ENCODE measurements around the gene ITGAL. TPM values are rescaled to one million over a fixed set of nuclear protein-coding genes. Genes with fewer than 3 reads are reported as not detected.
"Not testable (repeated sequence)": the region's sequence is repeated elsewhere in the genome, so short reads cannot be mapped to it uniquely, and the experiment has no call there.

The ITGAL gene
- total and polyA plus RNA-seq, 2 of the 8 experiments (the other 6 are each of a cell fraction or from before 2014, with no cell fraction given): not detected

DNA sequence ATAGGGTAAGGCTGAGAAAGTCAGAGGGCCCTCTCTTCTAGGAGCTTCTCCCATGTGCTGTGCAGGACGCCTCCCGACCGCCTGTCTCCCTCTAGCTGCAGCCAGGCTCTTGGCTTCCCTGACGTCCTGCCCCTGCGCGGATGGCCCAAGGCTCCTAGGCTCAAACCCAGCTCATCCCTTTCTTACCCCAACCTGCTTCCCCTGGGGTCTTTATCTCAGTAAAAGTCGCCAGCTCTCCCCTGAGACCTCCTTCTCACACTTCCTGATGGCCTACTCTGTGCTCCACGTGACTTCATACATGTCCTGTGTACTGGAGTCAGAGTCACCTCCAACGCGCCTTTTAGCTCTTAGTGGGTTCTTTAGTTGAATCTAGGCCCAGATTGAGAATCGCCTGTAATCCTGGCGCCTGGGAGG lies 63.2 kb downstream of the ITGAL start (continued):
- TF ChIP-seq EP300 (IDR thresholded peaks at IDR 0.05; ENCODE audit: borderline replicate concordance in 1 of 2, low read depth in 2 of 2, low read length in 2 of 2) (no peak), POLR2A (IDR thresholded peaks at IDR 0.05; ENCODE audit: control extremely low read depth in 1 of 2, low read depth in 2 of 2, low read length in 2 of 2) (peak in 1 of 2 experiments; percentile 61; a peak in 1 of 3 replicates), TAF7 (optimal IDR thresholded peaks at IDR 0.05; ENCODE audit: borderline replicate concordance, low read depth, low read length) (no peak)

DNA sequence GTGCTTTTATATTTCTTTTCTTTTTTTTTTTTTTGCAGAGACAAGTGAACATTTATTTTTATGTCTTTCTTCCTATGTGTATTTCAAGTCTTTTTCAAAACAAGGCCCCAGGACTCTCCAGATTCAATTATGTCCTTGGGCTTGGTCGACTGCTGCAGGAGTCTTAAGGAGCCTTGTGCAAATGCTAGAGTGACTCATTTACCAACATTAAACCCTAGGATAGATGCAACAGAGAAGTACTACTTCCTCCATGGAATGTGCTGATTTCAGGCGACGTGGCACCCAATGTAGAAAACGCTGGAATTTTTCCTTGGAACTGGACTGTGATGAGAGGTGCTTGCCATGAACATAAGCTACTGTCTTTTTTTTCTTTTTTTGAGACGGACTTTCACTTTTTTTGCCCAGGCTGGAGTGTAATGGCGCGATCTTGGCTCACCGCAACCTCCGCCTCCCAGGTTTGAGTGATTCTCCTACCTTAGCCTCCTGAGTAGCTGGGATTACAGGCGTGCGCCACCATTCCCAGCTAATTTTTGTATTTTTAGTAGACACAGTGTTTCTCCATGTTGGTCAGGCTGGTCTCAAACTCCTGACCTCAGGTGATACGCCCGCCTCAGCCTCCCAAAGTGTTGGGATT lies 64.0 kb downstream of the ITGAL start:
- not testable (repeated sequence) for H4K5ac ChIP-seq (ENCODE audit: insufficient read length, low read depth, low read length); H2AFZ ChIP-seq (ENCODE audit: low read length); FAIRE-seq; H3K14ac ChIP-seq (ENCODE audit: insufficient read length); H4K91ac ChIP-seq (replicated peaks; ENCODE audit: insufficient read length, low read length); H3K9me3 ChIP-seq (ENCODE audit: insufficient read depth in 2 of 2, low read depth in 1 of 2, low read length in 1 of 2); H2BK12ac ChIP-seq (ENCODE audit: low read depth, low read length); H2BK5ac ChIP-seq (ENCODE audit: low read depth, low read length); H4K20me1 ChIP-seq (replicated peaks in 1 of 2; ENCODE audit: control insufficient read depth in 1 of 2, insufficient read depth in 2 of 2, low read length in 2 of 2); H3K4me1 ChIP-seq (replicated peaks in 1 of 4; ENCODE audit: control insufficient read depth in 3 of 4, insufficient read depth in 4 of 4, low read length in 3 of 4); H3K79me1 ChIP-seq (ENCODE audit: low read depth, low read length); H3K23ac ChIP-seq (ENCODE audit: insufficient read length); H2BK120ac ChIP-seq (replicated peaks; ENCODE audit: low read depth, low read length); H4K8ac ChIP-seq (ENCODE audit: extremely low read depth, insufficient read depth, low read length); H3K9ac ChIP-seq (replicated peaks in 1 of 4; ENCODE audit: extremely low read depth in 1 of 4, low read depth in 3 of 4, low read length in 3 of 4); H3K56ac ChIP-seq (replicated peaks; ENCODE audit: insufficient read length, low read depth, low read length); H3K23me2 ChIP-seq (ENCODE audit: low read depth, low read length); DNase-seq (ENCODE audit: low read depth in 1 of 2, low spot score in 2 of 2); H2AK5ac ChIP-seq (ENCODE audit: low read depth, low read length); H2BK20ac ChIP-seq (ENCODE audit: low read length); H3K4ac ChIP-seq (replicated peaks; ENCODE audit: insufficient read length, low read depth, low read length); H3K79me2 ChIP-seq (ENCODE audit: control insufficient read depth in 1 of 2, insufficient read depth in 2 of 2, low read length in 2 of 2); H3K36me3 ChIP-seq (ENCODE audit: control insufficient read depth in 2 of 4, insufficient read depth in 4 of 4, low read length in 3 of 4); H2BK15ac ChIP-seq (ENCODE audit: low read length); H3K27me3 ChIP-seq (replicated peaks in 1 of 4; ENCODE audit: control insufficient read depth in 3 of 4, extremely low read depth in 1 of 4, insufficient read depth in 3 of 4, low read length in 3 of 4); H3K18ac ChIP-seq (ENCODE audit: extremely low read depth, low read length)
- 87% methylated on average over 13 of the region's 13 CpGs; no CpG with 5 or more reads in 1 of the 2 experiments for WGBS, 2 experiments (ENCODE audit: extremely low coverage in 1 of 2, insufficient coverage in 1 of 2, insufficient read length in 1 of 2, insufficient replicate concordance in 2 of 2, low coverage in 1 of 2, low lambda C conversion rate in 2 of 2, missing lambda C conversion rate in 1 of 2)
- peak overlapping the region in 1 of 4 experiments; percentile 72; a peak in 2 of 8 replicates for H3K4me3 ChIP-seq (ENCODE audit: extremely low read depth in 1 of 4, insufficient read depth in 2 of 4, low read depth in 3 of 4, low read length in 4 of 4)
- POLR2A ChIA-PET (ENCODE audit: partially characterized antibody): interaction anchor here (0.8 to 5.3 kb wide), 14 partner anchors 8 to 129 kb away, joined by 3 to 121 read pairs (median 18); partner anchors contain the start of genes SEPHS2, ZNF688, ZNF689 and ZNF764
- peak overlapping the region; percentile 58 to 86 for H3K4me2 ChIP-seq (ENCODE audit: insufficient read depth in 1 of 2, low read depth in 2 of 2, low read length in 2 of 2)
- H3K27ac ChIP-seq (ENCODE audit: low read depth, low read length): peak overlapping the region; percentile 94; the same call in 1 of the 2 replicates
- CTCF ChIA-PET (ENCODE audit: partially characterized antibody): interaction anchor here (0.7 to 4.4 kb wide), 15 partner anchors 10 to 122 kb away, joined by 3 to 28 read pairs (median 8); partner anchors contain the start of genes DCTPP1 and ZNF764
